GM18526 (cell line): ENCODE results near the gene PIPOX.

Source experiments
- POLR2A ChIP-seq: IDR thresholded peaks from 3 replicates; pipeline ENCODE4 v1.6.1; 2011; ENCODE audit not compliant: insufficient read length; ENCODE audit errors: extremely low read depth

Gene PIPOX

GRCh38 chr17:29076722-29077121, 33.8 kb downstream of the PIPOX start:
- no peak for TF ChIP-seq POLR2A

- TF ChIP-seq POLR2A: no peak
Observed at GRCh38 chr17:29077320-29077719, 34.4 kb downstream of the PIPOX start.

- TF ChIP-seq POLR2A: no peak
Observed at GRCh38 chr17:29078183-29079045, 35.5 kb downstream of the PIPOX start.

GRCh38 chr17:29079433-29079832, 36.5 kb downstream of the PIPOX start:
- no peak for TF ChIP-seq POLR2A

- no peak for TF ChIP-seq POLR2A
Observed at GRCh38 chr17:29079887-29080286, 36.9 kb downstream of the PIPOX start.

GRCh38 chr17:29080323-29080722, 37.4 kb downstream of the PIPOX start:
- no peak for TF ChIP-seq POLR2A

GRCh38 chr17:29080965-29081364, 38.0 kb downstream of the PIPOX start:
- TF ChIP-seq POLR2A: no peak

GRCh38 chr17:29084541-29085146, 41.7 kb downstream of the PIPOX start:
- TF ChIP-seq POLR2A: no peak

- no peak for TF ChIP-seq POLR2A
Observed at GRCh38 chr17:29085223-29085622, 42.3 kb downstream of the PIPOX start.

- no peak for TF ChIP-seq POLR2A
Observed at GRCh38 chr17:29086628-29087332, 43.8 kb downstream of the PIPOX start.

GRCh38 chr17:29089601-29090044, 46.7 kb downstream of the PIPOX start:
- TF ChIP-seq POLR2A: no peak

GRCh38 chr17:29090108-29090507, 47.2 kb downstream of the PIPOX start:
- TF ChIP-seq POLR2A: no peak

- TF ChIP-seq POLR2A: no peak
Observed at GRCh38 chr17:29090750-29091605, 48.0 kb downstream of the PIPOX start.

GRCh38 chr17:29091606-29092289, 48.8 kb downstream of the PIPOX start:
- no peak for TF ChIP-seq POLR2A
